Keratinocyte (primary cell): ENCODE results near the gene NDUFAF8. TPM values are rescaled to one million over a fixed set of nuclear protein-coding genes. Genes with fewer than 3 reads are reported as not detected.

Source experiments
- DNase-seq: peaks from one replicate; pipeline ENCODE4 v3.0.0-alpha.2; 2011; ENCODE audit warnings: low read depth, missing footprints, low spot score
- FAIRE-seq: peaks from 2 replicates; lab custom pipeline; 2011; peaks lifted over from hg19 to GRCh38; lab: Jason Lieb, UNC
- H2AFZ ChIP-seq: 2 replicates; pipeline ENCODE4 v1.6.0; 2012; ENCODE audit warnings: low read length, control low read depth, inconsistent platforms; ENCODE audit not compliant: control insufficient read depth
- H3K27ac ChIP-seq: 2 replicates; pipeline ENCODE4 v1.5.1; 2011; ENCODE audit warnings: low read length; ENCODE audit not compliant: control insufficient read depth, insufficient read depth
- H3K27me3 ChIP-seq: 3 replicates; pipeline ENCODE4 v1.6.0; 2011; ENCODE audit warnings: low read length; ENCODE audit not compliant: control insufficient read depth, insufficient read depth; ENCODE audit errors: extremely low read depth
- H3K36me3 ChIP-seq, 2 experiments: 2 replicates in 1 of 2; 3 replicates in 1 of 2; pipeline ENCODE4 v1.5.1; 2011; ENCODE audit warnings: low read length in 2 of 2, mild to moderate bottlenecking in 1 of 2; ENCODE audit not compliant: control insufficient read depth in 2 of 2, insufficient read depth in 2 of 2; ENCODE audit errors: extremely low read depth in 1 of 2
- H3K4me1 ChIP-seq: 3 replicates; pipeline ENCODE4 v1.5.1; 2011; ENCODE audit warnings: low read length; ENCODE audit not compliant: control insufficient read depth, insufficient read depth; ENCODE audit errors: extremely low read depth
- H3K4me2 ChIP-seq: 3 replicates; pipeline ENCODE4 v1.6.0; 2011; ENCODE audit warnings: low read depth, low read length; ENCODE audit not compliant: control insufficient read depth, insufficient read depth; ENCODE audit errors: extremely low read depth
- H3K4me3 ChIP-seq, 3 experiments: fragments of 200-600 bp in 1 of 3; sonication (generic) in 1 of 3; 2 replicates in 2 of 3; 3 replicates in 1 of 3; pipeline ENCODE4 v1.5.1; 2011 to 2016; ENCODE audit warnings: low read length in 3 of 3, mild to moderate bottlenecking in 3 of 3, control low read depth in 2 of 3, inconsistent platforms in 1 of 3, low read depth in 1 of 3, mixed read lengths in 1 of 3, mixed run types in 1 of 3, moderate library complexity in 1 of 3; ENCODE audit not compliant: control insufficient read depth in 2 of 3, insufficient read depth in 2 of 3; ENCODE audit errors: extremely low read depth in 1 of 3
- H3K79me2 ChIP-seq: 2 replicates; pipeline ENCODE4 v1.6.0; 2012; ENCODE audit warnings: low read length; ENCODE audit not compliant: control insufficient read depth, insufficient read depth
- H3K9ac ChIP-seq: 3 replicates; pipeline ENCODE4 v1.6.0; 2011; ENCODE audit warnings: low read length; ENCODE audit not compliant: control insufficient read depth, insufficient read depth; ENCODE audit errors: extremely low read depth
- H3K9me1 ChIP-seq: 3 replicates; pipeline ENCODE4 v1.6.0; 2011; ENCODE audit warnings: low read length; ENCODE audit not compliant: control insufficient read depth, insufficient read depth; ENCODE audit errors: extremely low read depth
- H3K9me3 ChIP-seq: 2 replicates; pipeline ENCODE4 v1.5.1; 2012; ENCODE audit warnings: low read depth, low read length; ENCODE audit not compliant: control insufficient read depth
- H4K20me1 ChIP-seq: 3 replicates; pipeline ENCODE4 v1.6.0; 2011; ENCODE audit warnings: low read length; ENCODE audit not compliant: control insufficient read depth, insufficient read depth; ENCODE audit errors: extremely low read depth
- EZH2 ChIP-seq: IDR thresholded peaks from one replicate; pipeline ENCODE4 v1.6.1; 2012; ENCODE audit warnings: inconsistent platforms, mild to moderate bottlenecking, low read length, moderate library complexity
- dilution Hi-C: fragments of 300-500 bp; cut with MboI; formaldehyde crosslinking; loops from one replicate; pipeline ENCODE4 v1.7.0; 2020; ENCODE audit warnings: low sequenced_read_pairs; ENCODE audit not compliant: extremely low pct_ligation_motif_present
- polyA plus RNA-seq, 5 experiments: library from polyadenylated mRNA; depleted of rRNA in 3 of 5; stranded (reverse) in 3 of 5; stranded (forward) in 1 of 5; unstranded in 1 of 5; fragments of >200 nt; gene quantifications; 1 replicate in 1 of 5; 2 replicates in 3 of 5; 3 replicates in 1 of 5; pipeline versions ENCODE4 v1.2.1 to v1.2.3, GENCODE V29; 2011 to 2012; ENCODE audit warnings: missing spikeins in 2 of 5, low read depth in 1 of 5, low replicate concordance in 1 of 5
- TF ChIP-seq, protein P1 (sequence below), 3 experiments: IDR thresholded peaks in 1 of 3; conservative IDR thresholded peaks in 1 of 3; optimal IDR thresholded peaks in 1 of 3; 2 replicates in 2 of 3; 3 replicates in 1 of 3; pipeline versions ENCODE3 to v1.5.1; 2011; ENCODE audit warnings: low read length in 3 of 3, mild to moderate bottlenecking in 3 of 3, moderate library complexity in 2 of 3, control low read depth in 1 of 3, inconsistent platforms in 1 of 3; ENCODE audit not compliant: insufficient read depth in 2 of 3; ENCODE audit errors: extremely low read depth in 1 of 3

Gene NDUFAF8
- polyA plus RNA-seq, 1 donor (not counting 4 experiments of a cell fraction or from before 2014, with no cell fraction given): 171 TPM

DNA sequence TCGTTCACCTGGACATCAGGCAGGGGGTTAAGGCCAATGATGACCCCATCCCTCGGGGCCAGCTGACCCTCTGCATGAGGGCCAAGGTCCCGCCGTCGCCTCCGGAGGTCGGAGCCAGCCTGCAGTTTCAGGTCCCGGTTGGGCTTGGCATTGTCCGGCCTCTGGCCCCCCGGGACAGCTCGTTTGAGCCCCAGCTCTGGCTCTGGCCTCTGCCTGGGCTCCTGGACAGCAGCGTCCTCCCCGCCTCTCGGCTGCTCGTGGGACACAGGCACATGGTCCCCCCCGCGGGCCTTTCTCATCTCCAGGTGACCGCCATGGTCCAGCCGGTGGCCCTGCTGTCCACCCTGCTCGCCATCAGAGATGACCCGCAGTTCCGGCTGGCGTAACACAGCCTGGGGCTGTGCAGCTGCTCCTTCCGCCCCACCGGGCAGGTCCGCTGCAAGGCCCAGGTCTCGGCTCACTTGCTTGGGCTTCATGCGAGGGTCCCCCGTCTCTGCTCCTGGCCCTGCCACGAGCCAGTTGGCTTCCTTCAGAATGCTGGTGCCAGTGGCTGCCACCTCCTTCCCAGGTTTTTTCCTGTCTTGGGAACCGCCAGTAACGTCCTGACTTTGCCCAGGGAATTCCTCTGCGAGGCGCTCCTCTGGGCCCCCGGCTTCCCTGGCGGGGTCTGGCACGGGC lies 6.7 kb downstream of the NDUFAF8 start:
- Histone ChIP-seq H3K4me2 (no peak overlapping the region), H3K79me2 (peaks cover 7% of the 10 kb centered on the region), H4K20me1 (no peaks in the 10 kb centered on the region), H3K4me1 (peaks cover 2% of the 10 kb centered on the region), H3K9me1 (no peaks in the 10 kb centered on the region), H2AFZ (no peak overlapping the region), H3K27me3 (no peaks in the 10 kb centered on the region), H3K36me3 (peaks cover 8 to 13% of the 10 kb centered on the region in 2 experiments), H3K9me3 (no peaks in the 10 kb centered on the region), H3K27ac (no peak overlapping the region), H3K4me3 (no peak overlapping the region), H3K9ac (no peak overlapping the region)
- FAIRE-seq (no peak), DNase-seq (no peak)
- no peak for TF ChIP-seq EZH2
- TF ChIP-seq, protein P1, sequence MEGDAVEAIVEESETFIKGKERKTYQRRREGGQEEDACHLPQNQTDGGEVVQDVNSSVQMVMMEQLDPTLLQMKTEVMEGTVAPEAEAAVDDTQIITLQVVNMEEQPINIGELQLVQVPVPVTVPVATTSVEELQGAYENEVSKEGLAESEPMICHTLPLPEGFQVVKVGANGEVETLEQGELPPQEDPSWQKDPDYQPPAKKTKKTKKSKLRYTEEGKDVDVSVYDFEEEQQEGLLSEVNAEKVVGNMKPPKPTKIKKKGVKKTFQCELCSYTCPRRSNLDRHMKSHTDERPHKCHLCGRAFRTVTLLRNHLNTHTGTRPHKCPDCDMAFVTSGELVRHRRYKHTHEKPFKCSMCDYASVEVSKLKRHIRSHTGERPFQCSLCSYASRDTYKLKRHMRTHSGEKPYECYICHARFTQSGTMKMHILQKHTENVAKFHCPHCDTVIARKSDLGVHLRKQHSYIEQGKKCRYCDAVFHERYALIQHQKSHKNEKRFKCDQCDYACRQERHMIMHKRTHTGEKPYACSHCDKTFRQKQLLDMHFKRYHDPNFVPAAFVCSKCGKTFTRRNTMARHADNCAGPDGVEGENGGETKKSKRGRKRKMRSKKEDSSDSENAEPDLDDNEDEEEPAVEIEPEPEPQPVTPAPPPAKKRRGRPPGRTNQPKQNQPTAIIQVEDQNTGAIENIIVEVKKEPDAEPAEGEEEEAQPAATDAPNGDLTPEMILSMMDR (optimal IDR thresholded peaks at IDR 0.05 in 1 of 3, IDR thresholded peaks at IDR 0.05 in 1 of 3, conservative IDR thresholded peaks at IDR 0.05 in 1 of 3; ENCODE audit: extremely low read depth in 1 of 3, insufficient read depth in 2 of 3, low read length in 3 of 3): no peak
- dilution Hi-C loops: no loop called here

DNA sequence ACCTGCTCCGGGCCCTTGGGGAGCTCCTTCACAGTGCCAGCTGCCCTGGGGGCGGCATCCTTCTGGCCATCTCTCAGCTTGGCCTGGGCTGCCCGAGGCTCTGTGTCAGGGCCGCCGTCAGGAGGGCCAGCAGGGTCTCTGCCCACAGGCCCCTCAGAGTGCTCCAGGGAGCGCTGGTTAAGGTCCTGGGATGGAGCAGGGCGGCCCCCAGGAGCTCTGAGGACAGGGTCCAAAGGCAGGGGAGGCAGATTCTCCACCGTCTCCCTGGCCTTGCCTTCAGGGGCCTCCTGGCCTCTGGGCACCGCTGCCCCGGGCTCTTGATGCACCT lies 7.2 kb downstream of the NDUFAF8 start:
- FAIRE-seq (no peak), DNase-seq (no peak)
- Histone ChIP-seq H3K9ac (no peak overlapping the region), H3K4me3 (no peak overlapping the region), H3K4me2 (no peak overlapping the region), H3K27me3 (no peaks in the 10 kb centered on the region), H3K9me1 (no peaks in the 10 kb centered on the region), H3K79me2 (peaks cover 3% of the 10 kb centered on the region), H2AFZ (no peak overlapping the region), H4K20me1 (no peaks in the 10 kb centered on the region), H3K36me3 (peaks cover 10 to 15% of the 10 kb centered on the region in 2 experiments), H3K9me3 (no peaks in the 10 kb centered on the region), H3K4me1 (no peaks in the 10 kb centered on the region), H3K27ac (no peak overlapping the region)
- TF ChIP-seq EZH2: no peak
- TF ChIP-seq, protein P1 (optimal IDR thresholded peaks at IDR 0.05 in 1 of 3, IDR thresholded peaks at IDR 0.05 in 1 of 3, conservative IDR thresholded peaks at IDR 0.05 in 1 of 3; ENCODE audit: extremely low read depth in 1 of 3, insufficient read depth in 2 of 3, low read length in 3 of 3): no peak
- dilution Hi-C loops: no loop called here
